NCI-H2081 (cell line): ENCODE results near the gene INPP5D.
"Not testable (repeated sequence)": the region's sequence is repeated elsewhere in the genome, so short reads cannot be mapped to it uniquely, and the experiment has no call there.

Experiments used
- DNase-seq, 2 experiments: peaks; one replicate each; lab custom pipeline; 2025; lab: John Stamatoyannopoulos, UW

INPP5D gene

GRCh38 chr2:233053928-233054784 lies 6.0 kb upstream of the INPP5D start:
- peak; percentile 33 to 41 for DNase-seq

- DNase-seq, result no peak
Observed at GRCh38 chr2:233055362-233055761, 4.8 kb upstream of the INPP5D start.

GRCh38 chr2:233056961-233057605 lies 3.1 kb upstream of the INPP5D start:
- DNase-seq, result no peak

GRCh38 chr2:233058717-233059546 lies 1.2 kb upstream of the INPP5D start:
- DNase-seq, result no peak

GRCh38 chr2:233059547-233059796 lies 670 bp upstream of the INPP5D start:
- DNase-seq, result no peak

GRCh38 chr2:233060501-233060979 lies 398 bp downstream of the INPP5D start:
- no peak for DNase-seq

GRCh38 chr2:233060980-233061590 lies 943 bp downstream of the INPP5D start:
- no peak for DNase-seq

- no peak for DNase-seq
Observed at GRCh38 chr2:233061591-233062450, 1.7 kb downstream of the INPP5D start.

GRCh38 chr2:233062451-233062850 lies 2.3 kb downstream of the INPP5D start:
- DNase-seq, result no peak

GRCh38 chr2:233062946-233063268 lies 2.8 kb downstream of the INPP5D start:
- DNase-seq, result no peak

GRCh38 chr2:233063269-233063975 lies 3.3 kb downstream of the INPP5D start:
- no peak for DNase-seq

- no peak for DNase-seq
Observed at GRCh38 chr2:233063976-233064411, 3.9 kb downstream of the INPP5D start.

GRCh38 chr2:233064530-233065199 lies 4.5 kb downstream of the INPP5D start:
- no peak for DNase-seq

GRCh38 chr2:233065200-233065589 lies 5.1 kb downstream of the INPP5D start:
- not testable (repeated sequence) for DNase-seq

GRCh38 chr2:233065954-233066470 lies 5.9 kb downstream of the INPP5D start:
- DNase-seq, result no peak

GRCh38 chr2:233068762-233069418 lies 8.7 kb downstream of the INPP5D start:
- DNase-seq, result no peak

- DNase-seq, result no peak
Observed at GRCh38 chr2:233072838-233073237, 12.7 kb downstream of the INPP5D start.

- no peak for DNase-seq
Observed at GRCh38 chr2:233074106-233074505, 14.0 kb downstream of the INPP5D start.
